ENCODE data around the gene PROK2.

DNA sequence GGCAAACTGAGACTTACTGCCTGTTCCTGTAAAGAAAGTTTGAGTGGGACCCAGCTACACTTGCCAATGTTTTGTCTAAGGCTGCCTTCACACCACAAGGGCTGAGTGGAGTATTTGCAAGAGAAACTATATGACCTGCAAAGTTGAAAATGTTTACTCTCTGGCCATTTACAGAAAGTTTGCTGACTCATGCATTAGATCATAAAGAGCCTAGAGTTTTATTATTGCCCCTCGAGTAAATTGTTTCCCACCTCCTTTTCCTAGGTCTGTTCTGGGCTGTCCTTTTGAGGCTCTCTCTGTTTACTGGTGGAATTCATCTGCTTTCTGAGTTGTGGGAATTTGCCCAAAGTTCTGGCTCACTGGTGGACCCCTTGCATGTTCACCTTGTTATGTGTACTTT lies 6.7 kb upstream of the PROK2 start:
- TF ChIP-seq, protein P1, sequence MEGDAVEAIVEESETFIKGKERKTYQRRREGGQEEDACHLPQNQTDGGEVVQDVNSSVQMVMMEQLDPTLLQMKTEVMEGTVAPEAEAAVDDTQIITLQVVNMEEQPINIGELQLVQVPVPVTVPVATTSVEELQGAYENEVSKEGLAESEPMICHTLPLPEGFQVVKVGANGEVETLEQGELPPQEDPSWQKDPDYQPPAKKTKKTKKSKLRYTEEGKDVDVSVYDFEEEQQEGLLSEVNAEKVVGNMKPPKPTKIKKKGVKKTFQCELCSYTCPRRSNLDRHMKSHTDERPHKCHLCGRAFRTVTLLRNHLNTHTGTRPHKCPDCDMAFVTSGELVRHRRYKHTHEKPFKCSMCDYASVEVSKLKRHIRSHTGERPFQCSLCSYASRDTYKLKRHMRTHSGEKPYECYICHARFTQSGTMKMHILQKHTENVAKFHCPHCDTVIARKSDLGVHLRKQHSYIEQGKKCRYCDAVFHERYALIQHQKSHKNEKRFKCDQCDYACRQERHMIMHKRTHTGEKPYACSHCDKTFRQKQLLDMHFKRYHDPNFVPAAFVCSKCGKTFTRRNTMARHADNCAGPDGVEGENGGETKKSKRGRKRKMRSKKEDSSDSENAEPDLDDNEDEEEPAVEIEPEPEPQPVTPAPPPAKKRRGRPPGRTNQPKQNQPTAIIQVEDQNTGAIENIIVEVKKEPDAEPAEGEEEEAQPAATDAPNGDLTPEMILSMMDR (conservative IDR thresholded peaks at IDR 0.05): no peak
- no peak for TF ChIP-seq ZFX (IDR thresholded peaks at IDR 0.05)

Data from C4-2B (cell line).